ENCODE measurements around the gene COL6A1.
"Not testable (repeated sequence)": the region's sequence is repeated elsewhere in the genome, so short reads cannot be mapped to it uniquely, and the experiment has no call there.

Gene COL6A1

GRCh38 chr21:45947296-45947695 is 34.3 kb upstream of the COL6A1 start:
- Histone ChIP-seq H3K9me3 (ENCODE audit: control insufficient read depth, insufficient read depth, low read length) (no peaks in the 10 kb centered on the region), H3K27me3 (ENCODE audit: control insufficient read depth, insufficient read depth, low read length) (no peaks in the 10 kb centered on the region), H3K27ac (ENCODE audit: low read length) (no peak overlapping the region), H3K4me3 (ENCODE audit: low read length) (no peak overlapping the region), H3K36me3 (ENCODE audit: control insufficient read depth, insufficient read depth, low read length) (no peaks in the 10 kb centered on the region), H3K4me1 (ENCODE audit: control insufficient read depth, insufficient read depth, low read length) (no peaks in the 10 kb centered on the region; the same call in 1 of the 2 replicates)
- no peak for DNase-seq (ENCODE audit: low read depth, low spot score)
- WGBS (ENCODE audit: insufficient coverage, insufficient read length) = no CpG with 5 or more reads among the region's 16 CpGs

- Histone ChIP-seq H3K36me3 (ENCODE audit: control insufficient read depth, insufficient read depth, low read length) (no peaks in the 10 kb centered on the region), H3K4me1 (ENCODE audit: control insufficient read depth, insufficient read depth, low read length) (no peaks in the 10 kb centered on the region; the same call in 1 of the 2 replicates), H3K27me3 (ENCODE audit: control insufficient read depth, insufficient read depth, low read length) (no peaks in the 10 kb centered on the region), H3K27ac (ENCODE audit: low read length) (no peak overlapping the region), H3K4me3 (ENCODE audit: low read length) (no peak overlapping the region), H3K9me3 (ENCODE audit: control insufficient read depth, insufficient read depth, low read length) (no peaks in the 10 kb centered on the region)
- no CpG with 5 or more reads among the region's 16 CpGs for whole genome bisulfite sequencing (ENCODE audit: insufficient coverage, insufficient read length)
- no peak for DNase-seq (ENCODE audit: low read depth, low spot score)
Observed at GRCh38 chr21:45947716-45948255, 33.8 kb upstream of the COL6A1 start.

- H3K27ac ChIP-seq (ENCODE audit: low read length) = no peak overlapping the region
- H3K36me3 ChIP-seq (ENCODE audit: control insufficient read depth, insufficient read depth, low read length) = no peaks in the 10 kb centered on the region
- H3K4me1 ChIP-seq (ENCODE audit: control insufficient read depth, insufficient read depth, low read length) = no peaks in the 10 kb centered on the region; the same call in 1 of the 2 replicates
- WGBS (ENCODE audit: insufficient coverage, insufficient read length) = no CpG with 5 or more reads among the region's 29 CpGs
- no peaks in the 10 kb centered on the region for H3K9me3 ChIP-seq (ENCODE audit: control insufficient read depth, insufficient read depth, low read length)
- H3K27me3 ChIP-seq (ENCODE audit: control insufficient read depth, insufficient read depth, low read length) = no peaks in the 10 kb centered on the region
- no peak for DNase-seq (ENCODE audit: low read depth, low spot score)
- no peak overlapping the region for H3K4me3 ChIP-seq (ENCODE audit: low read length)
Observed at GRCh38 chr21:45948576-45949141, 32.9 kb upstream of the COL6A1 start.

- Histone ChIP-seq H3K27me3 (ENCODE audit: control insufficient read depth, insufficient read depth, low read length) (no peaks in the 10 kb centered on the region), H3K27ac (ENCODE audit: low read length) (no peak overlapping the region), H3K4me3 (ENCODE audit: low read length) (no peak overlapping the region; the same call in 1 of the 2 replicates), H3K36me3 (ENCODE audit: control insufficient read depth, insufficient read depth, low read length) (no peaks in the 10 kb centered on the region), H3K4me1 (ENCODE audit: control insufficient read depth, insufficient read depth, low read length) (no peaks in the 10 kb centered on the region; the same call in 1 of the 2 replicates), H3K9me3 (ENCODE audit: control insufficient read depth, insufficient read depth, low read length) (no peaks in the 10 kb centered on the region)
- WGBS (ENCODE audit: insufficient coverage, insufficient read length) = no CpG with 5 or more reads among the region's 35 CpGs
- no peak for DNase-seq (ENCODE audit: low read depth, low spot score)
Observed at GRCh38 chr21:45949928-45950739, 31.4 kb upstream of the COL6A1 start.

GRCh38 chr21:45950740-45951515 is 30.6 kb upstream of the COL6A1 start:
- Histone ChIP-seq H3K4me1 (ENCODE audit: control insufficient read depth, insufficient read depth, low read length) (no peaks in the 10 kb centered on the region; the same call in 1 of the 2 replicates), H3K27me3 (ENCODE audit: control insufficient read depth, insufficient read depth, low read length) (no peaks in the 10 kb centered on the region), H3K27ac (ENCODE audit: low read length) (no peak overlapping the region), H3K36me3 (ENCODE audit: control insufficient read depth, insufficient read depth, low read length) (no peaks in the 10 kb centered on the region), H3K9me3 (ENCODE audit: control insufficient read depth, insufficient read depth, low read length) (no peaks in the 10 kb centered on the region), H3K4me3 (ENCODE audit: low read length) (no peak overlapping the region)
- WGBS (ENCODE audit: insufficient coverage, insufficient read length) = no CpG with 5 or more reads among the region's 21 CpGs
- DNase-seq (ENCODE audit: low read depth, low spot score) = no peak

GRCh38 chr21:45951676-45952075 is 29.9 kb upstream of the COL6A1 start:
- no CpG with 5 or more reads among the region's 15 CpGs for WGBS (ENCODE audit: insufficient coverage, insufficient read length)
- Histone ChIP-seq H3K4me3 (ENCODE audit: low read length) (no peak overlapping the region), H3K4me1 (ENCODE audit: control insufficient read depth, insufficient read depth, low read length) (no peaks in the 10 kb centered on the region; the same call in 1 of the 2 replicates), H3K27me3 (ENCODE audit: control insufficient read depth, insufficient read depth, low read length) (no peaks in the 10 kb centered on the region), H3K36me3 (ENCODE audit: control insufficient read depth, insufficient read depth, low read length) (no peaks in the 10 kb centered on the region), H3K27ac (ENCODE audit: low read length) (no peak overlapping the region), H3K9me3 (ENCODE audit: control insufficient read depth, insufficient read depth, low read length) (no peaks in the 10 kb centered on the region)
- DNase-seq (ENCODE audit: low read depth, low spot score) = no peak

GRCh38 chr21:45952527-45952926 is 29.0 kb upstream of the COL6A1 start:
- not testable (repeated sequence) for H3K4me1 ChIP-seq (ENCODE audit: control insufficient read depth, insufficient read depth, low read length); H3K27ac ChIP-seq (ENCODE audit: low read length); H3K9me3 ChIP-seq (ENCODE audit: control insufficient read depth, insufficient read depth, low read length); H3K36me3 ChIP-seq (ENCODE audit: control insufficient read depth, insufficient read depth, low read length); H3K27me3 ChIP-seq (ENCODE audit: control insufficient read depth, insufficient read depth, low read length); DNase-seq (ENCODE audit: low read depth, low spot score); H3K4me3 ChIP-seq (ENCODE audit: low read length)
- WGBS (ENCODE audit: insufficient coverage, insufficient read length) = no CpG with 5 or more reads among the region's 10 CpGs

- H3K36me3 ChIP-seq (ENCODE audit: control insufficient read depth, insufficient read depth, low read length) = no peaks in the 10 kb centered on the region
- no peak for DNase-seq (ENCODE audit: low read depth, low spot score)
- no peaks in the 10 kb centered on the region; the same call in 1 of the 2 replicates for H3K9me3 ChIP-seq (ENCODE audit: control insufficient read depth, insufficient read depth, low read length)
- WGBS (ENCODE audit: insufficient coverage, insufficient read length) = no CpG with 5 or more reads among the region's 11 CpGs
- no peaks in the 10 kb centered on the region for H3K27me3 ChIP-seq (ENCODE audit: control insufficient read depth, insufficient read depth, low read length)
- H3K4me3 ChIP-seq (ENCODE audit: low read length) = no peak overlapping the region
- H3K4me1 ChIP-seq (ENCODE audit: control insufficient read depth, insufficient read depth, low read length) = no peaks in the 10 kb centered on the region; the same call in 1 of the 2 replicates
- H3K27ac ChIP-seq (ENCODE audit: low read length) = no peak overlapping the region
Observed at GRCh38 chr21:45952974-45953373, 28.6 kb upstream of the COL6A1 start.

- H3K4me3 ChIP-seq (ENCODE audit: low read length) = no peak overlapping the region
- H3K36me3 ChIP-seq (ENCODE audit: control insufficient read depth, insufficient read depth, low read length) = no peaks in the 10 kb centered on the region
- DNase-seq (ENCODE audit: low read depth, low spot score) = no peak
- no peaks in the 10 kb centered on the region for H3K27me3 ChIP-seq (ENCODE audit: control insufficient read depth, insufficient read depth, low read length)
- no peaks in the 10 kb centered on the region for H3K4me1 ChIP-seq (ENCODE audit: control insufficient read depth, insufficient read depth, low read length)
- no CpG with 5 or more reads among the region's 12 CpGs for WGBS (ENCODE audit: insufficient coverage, insufficient read length)
- no peak overlapping the region for H3K27ac ChIP-seq (ENCODE audit: low read length)
- H3K9me3 ChIP-seq (ENCODE audit: control insufficient read depth, insufficient read depth, low read length) = no peaks in the 10 kb centered on the region; the same call in 1 of the 2 replicates
Observed at GRCh38 chr21:45954261-45954660, 27.3 kb upstream of the COL6A1 start.

GRCh38 chr21:45954921-45955320 is 26.6 kb upstream of the COL6A1 start:
- no peak for DNase-seq (ENCODE audit: low read depth, low spot score)
- H3K4me3 ChIP-seq (ENCODE audit: low read length) = no peak overlapping the region
- no peak overlapping the region for H3K27ac ChIP-seq (ENCODE audit: low read length)
- H3K36me3 ChIP-seq (ENCODE audit: control insufficient read depth, insufficient read depth, low read length) = no peaks in the 10 kb centered on the region
- WGBS (ENCODE audit: insufficient coverage, insufficient read length) = no CpG with 5 or more reads among the region's 6 CpGs
- no peaks in the 10 kb centered on the region for H3K27me3 ChIP-seq (ENCODE audit: control insufficient read depth, insufficient read depth, low read length)
- no peaks in the 10 kb centered on the region for H3K4me1 ChIP-seq (ENCODE audit: control insufficient read depth, insufficient read depth, low read length)
- H3K9me3 ChIP-seq (ENCODE audit: control insufficient read depth, insufficient read depth, low read length) = no peaks in the 10 kb centered on the region; the same call in 1 of the 2 replicates

Measured in iPS DF 6.9 (cell line).